Nephron progenitor cell (in vitro differentiated cells): ENCODE data around the gene IPCEF1.
"Not testable (repeated sequence)": the region's sequence is repeated elsewhere in the genome, so short reads cannot be mapped to it uniquely, and the experiment has no call there.

Source experiments
- DNase-seq: peaks from one replicate; pipeline ENCODE4 v3.0.0; 2021
- H3K27ac Mint-ChIP-seq: 2 replicates; pipeline ENCODE4 v1.8.0; 2021; ENCODE audit warnings: mild to moderate bottlenecking, moderate library complexity, mixed read lengths
- H3K27me3 Mint-ChIP-seq: 2 replicates; pipeline ENCODE4 v1.8.0; 2021; ENCODE audit warnings: mild to moderate bottlenecking, low read depth, mixed read lengths; ENCODE audit not compliant: poor library complexity
- H3K36me3 Mint-ChIP-seq: 2 replicates; pipeline ENCODE4 v1.8.0; 2021; ENCODE audit warnings: low read depth, mixed read lengths
- H3K4me1 Mint-ChIP-seq: 2 replicates; pipeline ENCODE4 v1.8.0; 2021; ENCODE audit warnings: mixed read lengths
- H3K4me3 Mint-ChIP-seq: 2 replicates; pipeline ENCODE4 v1.8.0; 2021; ENCODE audit warnings: mild to moderate bottlenecking, moderate library complexity, mixed read lengths
- H3K9me3 Mint-ChIP-seq: 2 replicates; pipeline ENCODE4 v1.8.0; 2021; ENCODE audit warnings: mild to moderate bottlenecking, moderate library complexity, mixed read lengths
- TF ChIP-seq, protein P1 (sequence below): fragments of 200-600 bp; sonication (generic); IDR thresholded peaks from 2 replicates; pipeline ENCODE4 v1.5.0; 2021; ENCODE audit warnings: antibody characterized with exemption

Gene IPCEF1

DNA sequence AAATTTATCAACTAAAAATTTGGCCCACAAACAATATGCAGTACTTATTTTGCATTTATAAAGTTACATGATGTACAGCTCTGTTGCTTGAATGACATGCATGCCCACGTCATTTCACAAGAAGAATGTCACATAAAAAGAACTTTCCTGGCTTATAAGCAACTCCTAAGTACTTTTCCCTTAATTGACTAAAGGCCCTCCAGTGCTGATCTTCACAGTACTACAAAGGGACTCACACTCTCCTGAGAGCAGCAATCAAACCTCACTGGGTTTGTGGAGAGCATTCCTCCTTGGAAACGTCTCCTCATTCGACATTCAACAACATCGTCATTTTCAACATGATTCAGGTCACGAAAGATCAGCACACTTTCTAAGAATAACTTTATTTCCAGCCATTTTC lies 111.1 kb downstream of the IPCEF1 start:
- Mint-ChIP-seq H3K4me3 (no peak overlapping the region), H3K27me3 (peaks cover 3% of the 10 kb centered on the region), H3K4me1 (peaks cover 67% of the 10 kb centered on the region), H3K27ac (no peak overlapping the region), H3K36me3 (no peaks in the 10 kb centered on the region), H3K9me3 (no peaks in the 10 kb centered on the region)
- TF ChIP-seq, protein P1, sequence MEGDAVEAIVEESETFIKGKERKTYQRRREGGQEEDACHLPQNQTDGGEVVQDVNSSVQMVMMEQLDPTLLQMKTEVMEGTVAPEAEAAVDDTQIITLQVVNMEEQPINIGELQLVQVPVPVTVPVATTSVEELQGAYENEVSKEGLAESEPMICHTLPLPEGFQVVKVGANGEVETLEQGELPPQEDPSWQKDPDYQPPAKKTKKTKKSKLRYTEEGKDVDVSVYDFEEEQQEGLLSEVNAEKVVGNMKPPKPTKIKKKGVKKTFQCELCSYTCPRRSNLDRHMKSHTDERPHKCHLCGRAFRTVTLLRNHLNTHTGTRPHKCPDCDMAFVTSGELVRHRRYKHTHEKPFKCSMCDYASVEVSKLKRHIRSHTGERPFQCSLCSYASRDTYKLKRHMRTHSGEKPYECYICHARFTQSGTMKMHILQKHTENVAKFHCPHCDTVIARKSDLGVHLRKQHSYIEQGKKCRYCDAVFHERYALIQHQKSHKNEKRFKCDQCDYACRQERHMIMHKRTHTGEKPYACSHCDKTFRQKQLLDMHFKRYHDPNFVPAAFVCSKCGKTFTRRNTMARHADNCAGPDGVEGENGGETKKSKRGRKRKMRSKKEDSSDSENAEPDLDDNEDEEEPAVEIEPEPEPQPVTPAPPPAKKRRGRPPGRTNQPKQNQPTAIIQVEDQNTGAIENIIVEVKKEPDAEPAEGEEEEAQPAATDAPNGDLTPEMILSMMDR, result no peak
- DNase-seq, result no peak

DNA sequence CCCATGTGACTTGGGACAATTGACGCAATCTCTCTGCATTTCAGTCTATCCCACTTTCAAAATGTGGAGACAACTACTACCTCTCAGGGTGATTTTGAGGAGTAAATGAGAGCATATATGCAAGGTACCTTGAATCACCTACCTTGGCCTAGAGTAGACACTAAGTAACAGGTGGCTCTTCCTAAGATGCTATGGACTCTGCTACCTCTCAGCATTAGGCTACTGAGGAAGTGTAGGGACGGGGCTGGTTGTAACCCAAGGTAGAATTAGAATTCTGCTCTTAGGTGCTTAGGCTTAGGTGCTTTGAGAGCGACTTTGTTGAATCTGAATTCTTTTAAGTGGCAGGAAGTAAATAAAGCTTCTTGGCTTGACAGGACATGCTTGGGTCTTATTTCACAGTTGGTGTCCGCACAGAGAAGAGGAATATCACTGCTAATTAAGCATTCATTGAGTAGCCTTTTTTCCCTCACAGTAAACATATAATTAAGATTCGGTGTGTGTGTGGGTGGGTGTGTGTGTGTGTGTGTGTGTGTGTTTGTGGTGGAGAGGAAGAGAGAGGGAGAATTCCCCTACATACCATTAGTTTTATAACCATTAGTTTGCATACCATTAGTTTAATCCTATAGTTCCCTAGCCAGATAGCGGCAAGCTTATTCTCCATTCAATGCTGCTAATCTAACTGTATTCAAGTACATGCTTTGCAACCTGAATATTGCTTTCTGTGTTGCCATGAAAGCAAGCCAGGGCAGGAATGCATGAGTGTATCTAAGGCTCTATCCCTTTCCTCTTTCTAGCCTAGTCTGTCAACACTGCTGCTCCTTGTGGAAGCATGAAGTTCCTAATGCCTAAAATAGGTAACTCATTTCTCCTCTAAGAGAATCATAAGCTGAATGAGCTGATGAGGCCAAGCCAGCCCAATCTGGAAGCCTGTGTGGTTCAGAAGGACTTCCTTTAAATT lies 112.5 kb downstream of the IPCEF1 start:
- Mint-ChIP-seq H3K4me1 (peaks cover 58% of the 10 kb centered on the region), H3K9me3 (no peaks in the 10 kb centered on the region), H3K4me3 (no peak overlapping the region), H3K27ac (peak overlapping the region; percentile 30), H3K36me3 (no peaks in the 10 kb centered on the region), H3K27me3 (peaks cover 3% of the 10 kb centered on the region)
- DNase-seq, result no peak
- TF ChIP-seq, protein P1, result no peak

DNA sequence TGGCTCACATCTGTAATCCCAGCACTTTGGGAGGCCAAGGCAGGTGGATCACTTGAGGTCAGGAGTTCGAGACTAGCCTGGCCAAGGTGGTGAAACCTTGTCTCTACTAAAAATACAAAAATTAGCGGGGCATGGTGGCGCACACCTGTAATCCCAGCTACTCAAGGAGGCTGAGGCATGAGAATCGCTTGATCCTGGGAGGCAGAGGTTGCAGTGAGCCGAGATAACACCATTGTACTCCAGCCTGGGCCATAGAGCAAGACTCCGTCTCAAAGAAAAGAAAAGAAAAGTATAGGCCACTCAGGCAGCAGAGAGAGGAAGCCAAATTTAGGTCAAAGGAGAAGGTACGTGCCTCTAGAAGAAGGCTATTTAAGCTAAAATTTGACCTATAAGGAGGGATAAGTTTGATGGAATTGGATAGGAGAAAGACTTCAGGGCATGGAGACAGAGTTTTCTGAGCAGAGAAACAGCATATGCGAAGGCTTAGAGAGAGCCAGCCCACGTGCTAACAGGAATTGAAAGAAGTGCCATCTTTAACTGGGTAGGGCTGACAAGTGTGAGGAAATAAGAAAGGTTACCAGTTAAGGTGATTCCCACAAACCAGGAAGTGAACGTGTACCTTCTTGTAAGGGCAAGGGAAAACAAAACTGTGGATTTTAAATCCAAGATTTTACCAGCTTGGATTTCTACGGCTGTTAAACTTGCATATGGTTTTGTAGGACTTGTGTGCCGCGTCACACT lies 113.8 kb downstream of the IPCEF1 start:
- H3K4me3 Mint-ChIP-seq, result no peak overlapping the region
- H3K4me1 Mint-ChIP-seq, result peaks cover 48% of the 10 kb centered on the region
- DNase-seq, result no peak
- H3K9me3 Mint-ChIP-seq, result no peaks in the 10 kb centered on the region
- H3K27me3 Mint-ChIP-seq, result peaks cover 3% of the 10 kb centered on the region
- TF ChIP-seq, protein P1, result no peak
- no peaks in the 10 kb centered on the region for H3K36me3 Mint-ChIP-seq
- peak overlapping the region; percentile 71 for H3K27ac Mint-ChIP-seq

DNA sequence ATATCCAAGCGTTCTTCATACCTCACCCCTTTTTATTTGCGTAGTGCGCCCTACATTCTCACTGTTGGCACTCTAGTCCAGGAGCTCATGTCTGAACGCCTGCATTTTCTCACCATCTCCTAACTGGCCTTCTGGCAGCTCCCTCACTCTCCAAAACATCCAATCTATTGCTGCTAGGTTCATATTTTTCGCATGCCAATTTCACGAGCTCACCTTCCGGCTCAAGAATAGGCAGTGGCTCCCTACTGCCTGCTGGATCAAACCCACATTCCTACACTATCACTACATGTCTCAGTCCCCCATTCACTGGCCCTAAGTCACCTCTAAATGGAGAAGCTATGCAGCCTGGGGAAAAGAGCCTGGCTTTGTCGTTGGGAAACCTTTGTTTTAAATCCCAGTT lies 115.0 kb downstream of the IPCEF1 start:
- Mint-ChIP-seq H3K27ac (no peak overlapping the region), H3K27me3 (peaks cover 3% of the 10 kb centered on the region), H3K4me3 (no peak overlapping the region), H3K36me3 (no peaks in the 10 kb centered on the region), H3K9me3 (no peaks in the 10 kb centered on the region), H3K4me1 (peaks cover 45% of the 10 kb centered on the region)
- DNase-seq, result no peak
- TF ChIP-seq, protein P1, result no peak

DNA sequence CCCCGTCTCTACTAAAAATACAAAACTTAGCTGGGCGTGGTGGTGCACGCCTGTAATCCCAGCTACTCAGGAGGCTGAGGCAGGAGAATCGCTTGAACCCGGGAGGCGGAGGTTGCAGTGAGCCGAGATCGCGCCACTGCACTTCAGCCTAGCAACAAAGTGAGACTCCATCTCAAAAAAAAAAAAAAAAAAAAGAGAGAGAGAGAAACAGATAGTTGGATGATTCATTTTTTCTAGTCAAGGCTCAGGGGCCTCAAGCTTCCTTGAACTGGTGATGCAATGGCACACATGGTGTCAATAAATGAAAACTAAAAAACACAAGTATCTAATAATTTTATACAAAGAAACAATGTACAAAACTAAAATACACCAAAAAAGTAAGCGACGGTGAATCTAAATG lies 115.5 kb downstream of the IPCEF1 start:
- not testable (repeated sequence) for H3K36me3 Mint-ChIP-seq, H3K27me3 Mint-ChIP-seq, H3K9me3 Mint-ChIP-seq, H3K4me3 Mint-ChIP-seq, DNase-seq, H3K27ac Mint-ChIP-seq
- H3K4me1 Mint-ChIP-seq, result peaks cover 45% of the 10 kb centered on the region

DNA sequence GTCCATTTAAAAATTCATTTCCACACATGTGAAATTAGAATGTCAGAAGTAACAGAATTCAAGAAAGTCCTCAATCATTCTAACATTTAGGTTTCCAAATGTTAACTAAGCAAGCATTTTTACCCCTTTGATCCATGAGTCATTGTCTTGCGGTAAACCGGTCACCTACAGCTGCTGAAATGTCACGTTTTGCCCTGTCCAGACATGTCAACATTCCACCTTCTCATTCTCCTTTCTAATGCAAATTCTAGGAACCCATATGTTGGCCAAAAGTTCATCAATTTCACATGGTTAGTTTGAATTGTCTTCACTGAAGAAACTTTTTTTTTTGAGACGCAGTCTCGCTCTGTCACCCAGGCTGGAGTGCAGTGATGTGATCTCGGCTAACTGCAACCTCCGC lies 117.2 kb downstream of the IPCEF1 start:
- Mint-ChIP-seq H3K27ac (no peak overlapping the region), H3K36me3 (no peaks in the 10 kb centered on the region), H3K9me3 (no peaks in the 10 kb centered on the region), H3K27me3 (peaks cover 3% of the 10 kb centered on the region), H3K4me1 (peaks cover 40% of the 10 kb centered on the region), H3K4me3 (no peak overlapping the region)
- TF ChIP-seq, protein P1, result no peak
- DNase-seq, result no peak
